GM12874 (cell line): ENCODE measurements around the gene CRISPLD2.

ENCODE experiments used
- CTCF ChIP-seq: IDR thresholded peaks from 2 replicates; pipeline ENCODE4 v1.5.1; 2011; ENCODE audit warnings: low read depth, mild to moderate bottlenecking, control low read depth, low read length, moderate library complexity; ENCODE audit not compliant: insufficient read depth

Gene CRISPLD2

GRCh38 chr16:84819644-84820304 lies at the start of gene CRISPLD2:
Gene CRISPLD2, plus strand, starts transcription at chr16:84819985. Its CDS starts 18,511 bp downstream, at chr16:84838496.
- TF ChIP-seq CTCF = no peak

- TF ChIP-seq CTCF = no peak
These were observed 46.5 kb upstream of the CRISPLD2 start for GRCh38 chr16:84773312-84773711.

GRCh38 chr16:84774810-84775209 lies 45.0 kb upstream of the CRISPLD2 start:
- TF ChIP-seq CTCF = no peak

GRCh38 chr16:84775262-84775810 lies 44.4 kb upstream of the CRISPLD2 start:
- TF ChIP-seq CTCF = no peak

- no peak for TF ChIP-seq CTCF
These were observed 42.4 kb upstream of the CRISPLD2 start for GRCh38 chr16:84777435-84777834.

- no peak for TF ChIP-seq CTCF
These were observed 41.1 kb upstream of the CRISPLD2 start for GRCh38 chr16:84778720-84779119.

- no peak for TF ChIP-seq CTCF
These were observed 39.7 kb upstream of the CRISPLD2 start for GRCh38 chr16:84780063-84780462.
